ENCODE measurements around the gene LRPAP1.

GRCh38 chr4:3527914-3528876 is 4.0 kb downstream of the LRPAP1 start:
- no peak for TF ChIP-seq CTCF (IDR thresholded peaks at IDR 0.05; ENCODE audit: low read length)
- TF ChIP-seq EZH2 (IDR thresholded peaks at IDR 0.05; ENCODE audit: borderline replicate concordance, low read length), result no peak

All from OCI-LY1 (cell line).